SU-DHL-6 (cell line): Measurements from ENCODE around the gene CHRNA10.

Experiments used
- H2AFZ ChIP-seq: fragments of 200-600 bp; sonication (generic); 2 replicates; pipeline ENCODE4 v1.6.1; 2014; ENCODE audit warnings: low read depth, mild to moderate bottlenecking, moderate library complexity, mixed read lengths, antibody characterized with exemption, low read length; ENCODE audit not compliant: severe bottlenecking
- H3F3A ChIP-seq: fragments of 200-600 bp; shearing (Covaris generic); 2 replicates; pipeline ENCODE4 v1.6.0; 2016; ENCODE audit warnings: antibody characterized with exemption, mild to moderate bottlenecking; ENCODE audit not compliant: insufficient read depth
- H3K27ac ChIP-seq: fragments of 200-600 bp; sonication (generic); 2 replicates; pipeline ENCODE4 v1.5.1; 2016; ENCODE audit warnings: low read depth, mild to moderate bottlenecking, low read length, moderate library complexity, mixed read lengths
- H3K27me3 ChIP-seq: fragments of 200-600 bp; sonication (generic), shearing (Covaris generic); 2 replicates; pipeline ENCODE4 v1.6.0; 2014; ENCODE audit warnings: mild to moderate bottlenecking, low read length
- H3K36me3 ChIP-seq: fragments of 200-600 bp; sonication (generic); 2 replicates; pipeline ENCODE4 v1.6.1; 2014; ENCODE audit warnings: mild to moderate bottlenecking, low read length, mixed read lengths
- H3K4me2 ChIP-seq: fragments of 300-600, 200-600 bp; shearing (Covaris generic), sonication (generic); 2 replicates; pipeline ENCODE4 v1.6.0; 2014; ENCODE audit warnings: low read length, low read depth, mild to moderate bottlenecking; ENCODE audit not compliant: poor library complexity, severe bottlenecking
- H3K4me3 ChIP-seq: fragments of 200-600 bp; sonication (generic); 2 replicates; pipeline ENCODE4 v1.5.1; 2014; ENCODE audit warnings: antibody characterized with exemption, low read length, mild to moderate bottlenecking, mixed read lengths; ENCODE audit not compliant: insufficient read depth, poor library complexity, severe bottlenecking
- H3K79me2 ChIP-seq: fragments of 200-600 bp; sonication (generic); 2 replicates; pipeline ENCODE4 v1.6.1; 2014; ENCODE audit warnings: mild to moderate bottlenecking, low read length, moderate library complexity; ENCODE audit not compliant: insufficient read depth
- H3K9ac ChIP-seq: fragments of 200-600 bp; sonication (generic); 2 replicates; pipeline ENCODE4 v1.7.0; 2014; ENCODE audit warnings: mild to moderate bottlenecking, low read length
- H3K9me2 ChIP-seq: fragments of 200-600 bp; sonication (generic); replicated peaks from 2 replicates; pipeline ENCODE4 v1.6.1; 2014; ENCODE audit warnings: low read length; ENCODE audit not compliant: insufficient read depth
- H3K9me3 ChIP-seq: fragments of 200-600 bp; sonication (generic); 2 replicates; pipeline ENCODE4 v1.6.1; 2014; ENCODE audit warnings: low read length, mixed read lengths; ENCODE audit not compliant: insufficient read depth
- H4K20me1 ChIP-seq: fragments of 200-600 bp; sonication (generic); 2 replicates; pipeline ENCODE4 v1.6.1; 2014; ENCODE audit warnings: low read depth, mild to moderate bottlenecking, antibody characterized with exemption, low read length, moderate library complexity, mixed read lengths
- CTCF ChIP-seq: fragments of 200-600 bp; sonication (generic); IDR thresholded peaks from one replicate; pipeline ENCODE4 v1.5.1; 2017; ENCODE audit warnings: antibody characterized with exemption, mild to moderate bottlenecking, low read length, moderate library complexity; ENCODE audit not compliant: insufficient read depth, poor library complexity, severe bottlenecking
- EZH2phosphoT487 ChIP-seq: fragments of 200-600 bp; sonication (generic), shearing (Covaris generic); conservative IDR thresholded peaks from 2 replicates; pipeline ENCODE4 v1.6.1; 2018; ENCODE audit warnings: mild to moderate bottlenecking, antibody characterized with exemption, low read length, moderate library complexity, mixed read lengths

Gene CHRNA10

GRCh38 chr11:3685923-3686322 is 14.7 kb upstream of the CHRNA10 start:
- peaks cover 59% of the 10 kb centered on the region for H3K36me3 ChIP-seq
- no peaks in the 10 kb centered on the region for H3K79me2 ChIP-seq
- H3K27me3 ChIP-seq: no peaks in the 10 kb centered on the region
- TF ChIP-seq EZH2phosphoT487: no peak
- TF ChIP-seq CTCF: no peak
- no peak overlapping the region for H3K4me2 ChIP-seq
- no peaks in the 10 kb centered on the region for H3K9me3 ChIP-seq
- no peak overlapping the region for H3K27ac ChIP-seq
- H2AFZ ChIP-seq: no peak overlapping the region
- H3F3A ChIP-seq: no peaks in the 10 kb centered on the region
- no peak overlapping the region for H3K4me3 ChIP-seq
- no peak overlapping the region for H3K9ac ChIP-seq
- H4K20me1 ChIP-seq: no peaks in the 10 kb centered on the region
- no peaks in the 10 kb centered on the region for H3K9me2 ChIP-seq

- H3K27ac ChIP-seq: no peak overlapping the region
- H2AFZ ChIP-seq: no peak overlapping the region
- no peaks in the 10 kb centered on the region for H3K27me3 ChIP-seq
- TF ChIP-seq CTCF (no peak), EZH2phosphoT487 (no peak)
- no peak overlapping the region for H3K4me2 ChIP-seq
- no peak overlapping the region for H3K4me3 ChIP-seq
- no peaks in the 10 kb centered on the region for H3F3A ChIP-seq
- H3K36me3 ChIP-seq: peaks cover 53% of the 10 kb centered on the region
- H3K9ac ChIP-seq: no peak overlapping the region
- H3K9me3 ChIP-seq: no peaks in the 10 kb centered on the region
- H3K79me2 ChIP-seq: no peaks in the 10 kb centered on the region
- no peaks in the 10 kb centered on the region for H3K9me2 ChIP-seq
- no peaks in the 10 kb centered on the region for H4K20me1 ChIP-seq
Observed at GRCh38 chr11:3684819-3685172, 13.6 kb upstream of the CHRNA10 start.

DNA sequence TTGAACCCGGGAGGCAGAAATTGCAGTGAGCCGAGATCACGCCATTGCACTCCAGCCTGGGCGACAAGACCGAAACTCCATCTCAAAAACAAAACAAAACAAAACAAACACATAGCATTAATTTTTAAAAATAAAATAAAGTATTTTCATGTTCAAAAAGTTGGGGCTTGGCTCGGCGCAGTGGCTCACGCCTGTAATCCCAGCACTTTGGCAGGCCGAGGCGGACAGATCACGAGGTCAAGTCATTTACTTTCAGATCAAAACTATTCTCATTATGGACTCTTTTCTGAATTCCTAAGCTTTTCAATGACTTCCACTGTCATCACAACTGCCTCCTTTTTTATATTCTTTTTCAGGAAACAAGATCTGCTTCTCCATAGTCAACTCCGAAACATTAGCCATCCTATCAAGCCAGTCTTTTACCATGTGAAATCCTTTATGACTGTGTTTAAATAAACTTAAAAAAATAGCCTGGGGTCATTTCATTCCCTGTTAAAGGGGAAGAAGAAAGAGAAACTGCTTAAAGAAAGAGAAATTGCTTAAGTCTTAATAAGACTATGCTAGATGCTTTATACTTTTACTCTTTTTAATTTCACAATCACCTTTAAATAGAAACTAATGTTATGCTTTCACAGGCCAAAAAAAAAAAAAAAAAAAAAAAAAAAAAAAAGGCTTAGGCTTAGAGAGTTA is 13.1 kb upstream of the CHRNA10 start:
- TF ChIP-seq CTCF (no peak), EZH2phosphoT487 (no peak)
- H3K9me2 ChIP-seq: no peaks in the 10 kb centered on the region
- H3K27me3 ChIP-seq: no peaks in the 10 kb centered on the region
- no peak overlapping the region for H3K27ac ChIP-seq
- H3K4me2 ChIP-seq: no peak overlapping the region
- no peaks in the 10 kb centered on the region for H3K9me3 ChIP-seq
- no peaks in the 10 kb centered on the region for H4K20me1 ChIP-seq
- no peak overlapping the region for H3K4me3 ChIP-seq
- H3K79me2 ChIP-seq: no peaks in the 10 kb centered on the region
- no peak overlapping the region for H3K9ac ChIP-seq
- no peaks in the 10 kb centered on the region for H3F3A ChIP-seq
- peaks cover 56% of the 10 kb centered on the region for H3K36me3 ChIP-seq
- no peak overlapping the region for H2AFZ ChIP-seq
